ENCODE measurements around the gene FRMD5. TPM values are rescaled to one million over a fixed set of nuclear protein-coding genes. Genes with fewer than 3 reads are reported as not detected.

FRMD5 gene
- total RNA-seq, 4 donors from 2014 or later = 0.40 to 1.5 (median 1.1) TPM; not detected in 1

DNA sequence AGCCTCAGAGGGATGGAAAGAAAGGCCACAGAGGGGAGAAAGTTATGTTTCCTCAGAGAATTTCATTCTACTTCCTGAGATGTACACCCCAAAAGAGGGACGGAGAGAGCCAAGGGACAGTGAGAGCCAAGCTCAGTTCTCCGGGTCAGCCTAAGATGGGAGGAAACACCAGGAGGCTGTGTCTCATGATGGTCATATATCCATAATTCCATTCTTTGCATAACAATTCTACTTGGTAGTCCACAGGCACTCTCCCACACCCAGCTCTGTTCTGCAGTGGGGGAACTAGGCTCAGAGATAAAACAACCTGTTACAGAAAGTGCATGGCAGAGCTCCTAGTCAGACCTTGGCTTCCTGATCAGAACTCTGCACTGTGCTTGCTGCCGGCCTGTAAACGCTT, 313.8 kb downstream of the FRMD5 start:
- Histone ChIP-seq H3K27me3 (no peaks in the 10 kb centered on the region), H3K36me3 (no peaks in the 10 kb centered on the region), H3K9me3 (no peaks in the 10 kb centered on the region), H3K4me3 (no peak overlapping the region), H3K4me1 (no peaks in the 10 kb centered on the region), H3K27ac (no peak overlapping the region)
- intact Hi-C loops (cut with DNase I; ENCODE audit: low total_unique reads) (no loop called here), in situ Hi-C loops (cut with MboI; ENCODE audit: low pct_ligation_motif_present in 1 of 4, low pct_unique_long_range_greater_than_20kb in 1 of 4, low sequenced_read_pairs in 3 of 4) (no loop called here)
- no peak for DNase-seq
- WGBS, 2 donors (ENCODE audit: low coverage in 1 of 2) = 80 to 91% methylated on average over 1 to 4 of the region's 4 CpGs
- no peak for TF ChIP-seq POLR2AphosphoS5 (IDR thresholded peaks at IDR 0.05)
- TF ChIP-seq EP300 (IDR thresholded peaks at IDR 0.05; ENCODE audit: low read depth) = no peak
- TF ChIP-seq, protein P1, sequence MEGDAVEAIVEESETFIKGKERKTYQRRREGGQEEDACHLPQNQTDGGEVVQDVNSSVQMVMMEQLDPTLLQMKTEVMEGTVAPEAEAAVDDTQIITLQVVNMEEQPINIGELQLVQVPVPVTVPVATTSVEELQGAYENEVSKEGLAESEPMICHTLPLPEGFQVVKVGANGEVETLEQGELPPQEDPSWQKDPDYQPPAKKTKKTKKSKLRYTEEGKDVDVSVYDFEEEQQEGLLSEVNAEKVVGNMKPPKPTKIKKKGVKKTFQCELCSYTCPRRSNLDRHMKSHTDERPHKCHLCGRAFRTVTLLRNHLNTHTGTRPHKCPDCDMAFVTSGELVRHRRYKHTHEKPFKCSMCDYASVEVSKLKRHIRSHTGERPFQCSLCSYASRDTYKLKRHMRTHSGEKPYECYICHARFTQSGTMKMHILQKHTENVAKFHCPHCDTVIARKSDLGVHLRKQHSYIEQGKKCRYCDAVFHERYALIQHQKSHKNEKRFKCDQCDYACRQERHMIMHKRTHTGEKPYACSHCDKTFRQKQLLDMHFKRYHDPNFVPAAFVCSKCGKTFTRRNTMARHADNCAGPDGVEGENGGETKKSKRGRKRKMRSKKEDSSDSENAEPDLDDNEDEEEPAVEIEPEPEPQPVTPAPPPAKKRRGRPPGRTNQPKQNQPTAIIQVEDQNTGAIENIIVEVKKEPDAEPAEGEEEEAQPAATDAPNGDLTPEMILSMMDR (IDR thresholded peaks at IDR 0.05) = no peak
- TF ChIP-seq POLR2A (IDR thresholded peaks at IDR 0.05) = no peak

DNA sequence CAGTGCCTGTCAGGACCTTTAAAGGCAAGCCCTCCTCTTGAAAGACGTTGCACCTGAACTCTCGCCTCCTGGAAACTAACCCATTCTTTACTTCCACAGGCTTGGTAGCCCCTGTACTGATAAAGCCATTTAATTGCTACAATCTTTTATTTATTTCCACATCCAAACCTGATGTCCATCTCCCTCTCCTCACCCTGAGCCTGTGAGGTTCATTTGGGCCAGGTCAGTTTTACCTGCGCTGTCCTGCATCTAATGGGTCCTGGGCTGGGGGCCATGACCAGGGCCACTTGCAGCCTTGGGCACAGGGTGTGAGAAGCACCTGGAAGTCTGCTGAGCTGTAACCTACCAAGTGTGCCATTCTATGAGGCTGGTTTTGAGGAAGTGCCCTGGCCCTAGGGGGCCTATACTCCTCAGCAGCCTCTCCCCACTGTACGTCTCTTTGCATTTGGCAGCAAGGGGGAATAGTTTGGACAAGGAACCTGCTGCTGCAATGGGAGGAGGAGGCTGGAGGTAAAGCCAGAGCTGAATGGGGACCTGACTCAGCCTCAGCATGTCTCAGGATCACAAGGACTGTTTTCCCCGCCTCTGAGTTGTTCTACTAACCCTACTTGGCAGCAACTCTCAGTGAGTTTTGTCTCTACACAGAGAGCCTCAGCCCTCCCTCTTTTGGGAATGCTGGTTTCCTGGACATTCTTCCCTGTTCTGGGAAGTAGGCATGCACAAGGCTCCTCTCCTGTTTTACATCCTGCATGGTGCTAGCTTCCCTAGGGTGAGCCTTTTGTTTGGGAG, 314.5 kb downstream of the FRMD5 start:
- 92 to 100% methylated on average over 5 of the region's 5 CpGs for WGBS, 2 donors (ENCODE audit: low coverage in 1 of 2)
- TF ChIP-seq EP300 (IDR thresholded peaks at IDR 0.05; ENCODE audit: low read depth) (no peak), POLR2A (IDR thresholded peaks at IDR 0.05) (no peak), POLR2AphosphoS5 (IDR thresholded peaks at IDR 0.05) (no peak)
- TF ChIP-seq, protein P1 (IDR thresholded peaks at IDR 0.05) = no peak
- no peaks in the 10 kb centered on the region for H3K27me3 ChIP-seq
- H3K9me3 ChIP-seq = no peaks in the 10 kb centered on the region
- in situ Hi-C loops (cut with MboI; ENCODE audit: low pct_ligation_motif_present in 1 of 4, low pct_unique_long_range_greater_than_20kb in 1 of 4, low sequenced_read_pairs in 3 of 4) = no loop called here
- no peak overlapping the region for H3K27ac ChIP-seq
- intact Hi-C loops (cut with DNase I; ENCODE audit: low total_unique reads) = no loop called here
- DNase-seq = no peak
- H3K36me3 ChIP-seq = no peaks in the 10 kb centered on the region
- H3K4me3 ChIP-seq = no peak overlapping the region
- no peaks in the 10 kb centered on the region for H3K4me1 ChIP-seq

DNA sequence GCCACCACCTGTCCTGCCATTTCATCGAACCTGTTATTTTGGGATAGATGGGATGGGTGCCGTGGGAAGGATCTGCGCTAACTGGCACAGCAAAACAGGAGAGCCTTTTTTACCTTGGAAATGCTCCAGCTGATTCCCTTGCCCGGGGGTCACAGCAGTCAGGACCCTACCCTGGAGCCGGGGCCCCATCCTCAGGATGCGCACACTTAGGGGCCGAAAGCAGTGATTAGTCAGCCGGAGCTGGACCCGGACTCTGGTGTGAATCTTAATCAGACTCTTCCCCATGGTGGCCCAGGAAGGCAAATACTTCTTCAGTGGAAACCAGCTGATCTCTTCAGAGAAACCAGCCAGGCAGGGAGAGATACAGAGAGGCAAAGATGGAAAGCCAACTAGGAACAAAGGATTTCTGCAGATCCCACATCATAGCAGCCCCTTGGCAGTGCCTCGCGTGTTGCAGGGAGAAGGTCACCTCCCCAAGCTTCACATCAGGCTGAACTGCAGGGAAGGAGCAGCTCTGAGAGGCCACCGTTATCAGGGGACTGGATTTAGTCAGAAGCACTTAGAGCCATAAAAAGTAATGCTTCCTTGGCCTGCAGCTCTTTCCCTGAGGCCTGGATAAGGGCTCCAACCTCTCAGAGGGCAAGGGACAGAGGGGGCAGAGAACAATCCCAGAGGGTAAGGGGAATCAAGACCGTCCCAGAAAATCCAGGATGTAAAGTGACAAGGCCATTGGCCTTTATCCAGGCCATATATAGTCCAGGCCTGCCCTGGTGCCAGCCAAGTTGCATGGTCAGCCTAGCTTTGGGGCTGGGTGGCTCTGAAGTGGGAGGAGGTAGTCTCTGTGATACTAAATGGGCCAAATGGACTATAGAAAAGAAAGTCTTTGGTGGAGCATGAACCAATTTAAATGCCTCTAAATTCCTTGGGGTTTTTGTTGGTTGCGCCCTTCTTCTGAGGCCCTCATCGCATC, 315.4 kb downstream of the FRMD5 start:
- H3K27ac ChIP-seq = no peak overlapping the region
- H3K36me3 ChIP-seq = no peaks in the 10 kb centered on the region
- in situ Hi-C loops (cut with MboI; ENCODE audit: low pct_ligation_motif_present in 1 of 4, low pct_unique_long_range_greater_than_20kb in 1 of 4, low sequenced_read_pairs in 3 of 4) (no loop called here), intact Hi-C loops (cut with DNase I; ENCODE audit: low total_unique reads) (no loop called here)
- H3K27me3 ChIP-seq = no peaks in the 10 kb centered on the region
- H3K4me1 ChIP-seq = no peaks in the 10 kb centered on the region
- TF ChIP-seq POLR2AphosphoS5 (IDR thresholded peaks at IDR 0.05) (no peak), POLR2A (IDR thresholded peaks at IDR 0.05) (no peak), EP300 (IDR thresholded peaks at IDR 0.05; ENCODE audit: low read depth) (no peak)
- TF ChIP-seq, protein P1 (IDR thresholded peaks at IDR 0.05) = no peak
- DNase-seq = no peak
- WGBS, 2 donors (ENCODE audit: low coverage in 1 of 2) = 93% methylated on average over 3 to 15 of the region's 15 CpGs
- no peaks in the 10 kb centered on the region for H3K9me3 ChIP-seq
- no peak overlapping the region for H3K4me3 ChIP-seq

DNA sequence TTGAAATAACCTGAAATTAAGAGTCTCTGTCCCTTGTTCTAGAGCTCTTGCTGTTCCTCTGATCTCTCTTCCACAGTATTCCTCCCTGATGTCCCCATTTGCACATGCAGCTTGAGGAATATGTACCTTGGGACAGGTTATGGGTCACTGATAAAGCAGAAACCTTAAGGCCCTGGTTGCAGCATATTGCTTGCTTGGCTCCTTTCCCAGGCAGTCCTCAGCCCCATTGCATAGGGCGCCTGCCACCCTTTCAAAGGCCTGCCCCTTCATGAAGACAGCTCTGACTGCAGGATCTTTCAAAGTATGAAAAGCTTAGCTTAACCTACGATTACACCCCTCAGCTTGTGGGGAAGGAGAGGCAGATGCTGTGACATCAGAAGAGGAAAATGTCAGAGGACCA, 316.6 kb downstream of the FRMD5 start:
- H3K36me3 ChIP-seq = no peaks in the 10 kb centered on the region
- in situ Hi-C loops (cut with MboI; ENCODE audit: low pct_ligation_motif_present in 1 of 4, low pct_unique_long_range_greater_than_20kb in 1 of 4, low sequenced_read_pairs in 3 of 4) = no loop called here
- TF ChIP-seq POLR2A (IDR thresholded peaks at IDR 0.05) = no peak
- TF ChIP-seq, protein P1 (IDR thresholded peaks at IDR 0.05) = no peak
- no peak for TF ChIP-seq POLR2AphosphoS5 (IDR thresholded peaks at IDR 0.05)
- TF ChIP-seq EP300 (IDR thresholded peaks at IDR 0.05; ENCODE audit: low read depth) = no peak
- intact Hi-C loops (cut with DNase I; ENCODE audit: low total_unique reads) = no loop called here
- H3K4me1 ChIP-seq = no peaks in the 10 kb centered on the region
- no peak for DNase-seq
- H3K27ac ChIP-seq = no peak overlapping the region
- no peaks in the 10 kb centered on the region for H3K27me3 ChIP-seq
- WGBS, 2 donors (ENCODE audit: low coverage in 1 of 2) = 92 to 100% methylated on average over 1 to 2 of the region's 2 CpGs
- H3K4me3 ChIP-seq = no peak overlapping the region
- no peaks in the 10 kb centered on the region for H3K9me3 ChIP-seq
